ENCODE results near the gene BRIP1.

DNA sequence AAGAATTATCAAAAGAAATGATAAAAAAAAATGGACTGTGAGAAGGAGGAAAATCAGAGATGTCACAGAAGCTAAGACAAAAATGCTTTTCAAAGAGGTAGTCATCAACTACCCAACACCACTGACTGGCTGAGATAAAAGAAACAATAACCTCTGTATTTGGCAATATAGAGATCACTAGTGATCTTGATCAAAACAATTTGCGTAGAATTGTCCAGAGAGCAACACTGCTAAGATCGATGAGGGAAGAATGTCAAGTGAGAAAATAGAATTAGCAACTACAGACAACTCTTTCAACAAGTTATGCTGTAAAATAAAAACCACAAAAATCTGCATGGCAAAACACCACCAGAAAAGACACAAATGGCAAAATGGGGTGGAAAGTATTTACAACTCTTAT is 66.0 kb downstream of the BRIP1 start:
- TF ChIP-seq, protein P1, sequence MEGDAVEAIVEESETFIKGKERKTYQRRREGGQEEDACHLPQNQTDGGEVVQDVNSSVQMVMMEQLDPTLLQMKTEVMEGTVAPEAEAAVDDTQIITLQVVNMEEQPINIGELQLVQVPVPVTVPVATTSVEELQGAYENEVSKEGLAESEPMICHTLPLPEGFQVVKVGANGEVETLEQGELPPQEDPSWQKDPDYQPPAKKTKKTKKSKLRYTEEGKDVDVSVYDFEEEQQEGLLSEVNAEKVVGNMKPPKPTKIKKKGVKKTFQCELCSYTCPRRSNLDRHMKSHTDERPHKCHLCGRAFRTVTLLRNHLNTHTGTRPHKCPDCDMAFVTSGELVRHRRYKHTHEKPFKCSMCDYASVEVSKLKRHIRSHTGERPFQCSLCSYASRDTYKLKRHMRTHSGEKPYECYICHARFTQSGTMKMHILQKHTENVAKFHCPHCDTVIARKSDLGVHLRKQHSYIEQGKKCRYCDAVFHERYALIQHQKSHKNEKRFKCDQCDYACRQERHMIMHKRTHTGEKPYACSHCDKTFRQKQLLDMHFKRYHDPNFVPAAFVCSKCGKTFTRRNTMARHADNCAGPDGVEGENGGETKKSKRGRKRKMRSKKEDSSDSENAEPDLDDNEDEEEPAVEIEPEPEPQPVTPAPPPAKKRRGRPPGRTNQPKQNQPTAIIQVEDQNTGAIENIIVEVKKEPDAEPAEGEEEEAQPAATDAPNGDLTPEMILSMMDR (IDR thresholded peaks at IDR 0.05): no peak
- TF ChIP-seq EP300 (IDR thresholded peaks at IDR 0.05) (no peak), RFX5 (IDR thresholded peaks at IDR 0.05) (no peak), BHLHE40 (IDR thresholded peaks at IDR 0.05; ENCODE audit: low read depth, low read length) (no peak), POLR2A (IDR thresholded peaks at IDR 0.05; ENCODE audit: low read length) (no peak), FOSB (CRISPR knock-in tag; IDR thresholded peaks at IDR 0.05) (no peak)
- TF ChIP-seq, protein P2, sequence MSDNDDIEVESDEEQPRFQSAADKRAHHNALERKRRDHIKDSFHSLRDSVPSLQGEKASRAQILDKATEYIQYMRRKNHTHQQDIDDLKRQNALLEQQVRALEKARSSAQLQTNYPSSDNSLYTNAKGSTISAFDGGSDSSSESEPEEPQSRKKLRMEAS (IDR thresholded peaks at IDR 0.05): no peak
